KOPT-K1 (cell line): ENCODE measurements around the gene GRID1.
"Not testable (repeated sequence)": the region's sequence is repeated elsewhere in the genome, so short reads cannot be mapped to it uniquely, and the experiment has no call there.

Source experiments
- H3K27ac ChIP-seq: fragments of 200-600 bp; sonication (generic); 2 replicates; pipeline ENCODE4 v1.5.1; 2016; ENCODE audit warnings: antibody characterized with exemption, mild to moderate bottlenecking, low read depth, low read length; ENCODE audit not compliant: poor library complexity, severe bottlenecking
- H3K36me3 ChIP-seq: fragments of 200-600 bp; sonication (generic); 2 replicates; pipeline ENCODE4 v1.5.1; 2017; ENCODE audit warnings: antibody characterized with exemption, mild to moderate bottlenecking, low read length, moderate library complexity; ENCODE audit not compliant: insufficient read depth
- H3K9me3 ChIP-seq: fragments of 200-600 bp; sonication (generic); 2 replicates; pipeline ENCODE4 v1.5.1; 2017; ENCODE audit warnings: antibody characterized with exemption, low read length, mild to moderate bottlenecking; ENCODE audit not compliant: insufficient read depth, poor library complexity, severe bottlenecking

GRID1 gene

DNA sequence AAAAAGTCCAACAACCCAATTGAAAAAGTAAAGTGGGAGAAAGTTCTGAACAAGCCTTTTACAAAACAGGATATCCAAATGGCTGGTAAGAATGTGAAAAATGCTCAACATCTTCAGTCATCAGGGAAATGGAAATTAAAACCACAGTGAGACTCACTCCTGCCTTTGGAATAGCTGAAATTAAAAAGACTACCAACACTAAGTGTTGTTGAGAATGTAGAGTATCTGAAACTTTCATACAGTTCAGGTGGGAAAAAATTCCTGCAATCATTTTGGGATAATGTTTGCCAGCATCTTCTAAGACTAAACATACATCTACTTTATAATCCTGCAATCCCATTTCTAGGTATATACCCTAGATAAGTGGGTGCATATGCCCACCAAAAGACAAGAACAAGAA is 395.1 kb downstream of the GRID1 start:
- H3K36me3 ChIP-seq = no peaks in the 10 kb centered on the region
- H3K27ac ChIP-seq = no peak overlapping the region
- H3K9me3 ChIP-seq = peaks cover 7% of the 10 kb centered on the region

DNA sequence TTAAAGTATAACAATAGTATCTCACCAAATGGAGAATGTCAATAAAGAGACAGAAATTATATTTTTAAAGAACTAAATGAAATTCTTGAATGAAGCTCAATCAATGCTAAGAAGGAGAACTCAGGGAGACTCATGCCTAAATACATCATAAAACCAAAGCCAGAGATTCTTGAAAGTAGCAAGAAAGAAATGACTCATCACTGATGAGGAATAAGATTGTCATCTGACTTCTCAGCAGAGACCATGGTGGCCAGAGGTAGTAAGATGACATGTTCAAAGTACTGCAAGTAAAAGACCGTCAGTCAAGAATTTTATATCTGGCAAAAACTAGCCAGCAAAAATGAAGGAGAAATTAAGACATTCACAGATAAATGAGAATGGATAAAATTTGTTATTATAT is 399.0 kb downstream of the GRID1 start:
- H3K27ac ChIP-seq = no peak overlapping the region
- peaks cover 20% of the 10 kb centered on the region for H3K9me3 ChIP-seq
- no peaks in the 10 kb centered on the region for H3K36me3 ChIP-seq

DNA sequence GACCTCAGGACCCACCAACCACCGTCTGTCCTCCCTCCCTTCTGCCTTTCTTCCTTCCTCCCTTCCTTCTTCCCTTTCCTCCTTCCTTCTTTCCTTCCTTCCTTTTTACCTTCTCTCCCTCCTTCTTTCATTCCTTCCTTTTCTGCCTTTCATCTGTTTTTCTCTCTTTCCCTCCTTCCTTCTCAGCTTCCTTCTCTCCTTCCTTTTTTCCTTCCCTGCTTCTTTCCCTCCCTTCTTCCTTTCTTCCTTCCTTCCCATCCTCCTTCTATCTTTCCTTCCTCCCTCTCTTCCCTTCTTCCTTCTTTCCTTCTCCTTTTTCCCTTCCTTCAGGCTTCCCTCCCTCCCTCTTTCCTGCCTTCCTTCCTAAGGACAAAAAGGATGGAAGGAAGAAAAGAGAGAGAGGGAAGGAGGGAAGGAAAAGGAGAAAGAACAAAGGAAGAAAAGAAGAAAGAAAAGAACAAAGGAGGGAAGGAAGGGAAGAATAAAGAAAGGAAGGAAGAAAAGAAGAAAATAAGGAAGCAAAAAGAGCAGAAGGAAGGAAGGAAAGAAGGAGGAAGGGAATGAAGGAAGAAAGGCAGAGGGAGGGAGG is 405.0 kb downstream of the GRID1 start:
- no peak overlapping the region for H3K27ac ChIP-seq
- peaks cover 13% of the 10 kb centered on the region for H3K9me3 ChIP-seq
- H3K36me3 ChIP-seq = no peaks in the 10 kb centered on the region

DNA sequence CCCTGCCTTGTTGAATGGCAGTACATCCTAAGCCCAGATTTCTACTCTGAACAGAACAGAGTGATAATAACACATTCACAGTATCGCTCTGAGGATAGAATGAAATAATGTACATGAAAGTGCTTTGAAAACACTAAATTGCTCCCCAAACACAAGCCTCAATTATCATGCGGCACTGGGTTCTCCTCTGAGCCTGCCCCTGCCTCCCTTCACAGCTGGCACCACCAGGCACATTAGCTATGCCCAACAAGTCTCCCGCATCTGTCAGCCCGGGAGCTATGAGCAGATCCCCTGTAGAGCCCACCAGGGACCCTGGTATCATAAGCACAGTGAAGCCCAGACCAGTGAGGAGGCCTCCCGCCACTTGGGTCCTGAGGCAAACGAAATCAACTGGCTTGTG is 405.5 kb downstream of the GRID1 start:
- H3K27ac ChIP-seq = no peak overlapping the region
- H3K9me3 ChIP-seq = peaks cover 13% of the 10 kb centered on the region
- H3K36me3 ChIP-seq = no peaks in the 10 kb centered on the region

DNA sequence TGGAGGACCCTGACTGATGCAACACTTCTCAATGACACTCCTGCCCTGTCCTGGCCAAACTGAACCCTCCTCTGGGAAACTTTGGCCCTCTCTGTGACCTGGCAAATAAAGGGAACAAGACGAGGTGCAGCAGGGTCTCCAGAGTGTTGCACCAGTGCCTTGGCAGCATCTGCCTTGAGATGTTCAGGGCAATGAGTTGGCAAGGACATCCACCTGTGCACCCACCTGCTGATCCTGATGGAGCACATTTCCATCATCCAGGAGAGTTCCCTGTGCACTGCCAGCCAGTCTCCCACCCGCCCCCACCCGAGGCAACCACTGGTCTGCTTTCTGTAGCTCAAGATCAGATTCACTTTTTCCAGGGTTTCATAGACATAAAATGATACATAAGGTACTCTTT is 407.4 kb downstream of the GRID1 start:
- Histone ChIP-seq H3K36me3 (no peaks in the 10 kb centered on the region), H3K27ac (no peak overlapping the region), H3K9me3 (peaks cover 12% of the 10 kb centered on the region)

DNA sequence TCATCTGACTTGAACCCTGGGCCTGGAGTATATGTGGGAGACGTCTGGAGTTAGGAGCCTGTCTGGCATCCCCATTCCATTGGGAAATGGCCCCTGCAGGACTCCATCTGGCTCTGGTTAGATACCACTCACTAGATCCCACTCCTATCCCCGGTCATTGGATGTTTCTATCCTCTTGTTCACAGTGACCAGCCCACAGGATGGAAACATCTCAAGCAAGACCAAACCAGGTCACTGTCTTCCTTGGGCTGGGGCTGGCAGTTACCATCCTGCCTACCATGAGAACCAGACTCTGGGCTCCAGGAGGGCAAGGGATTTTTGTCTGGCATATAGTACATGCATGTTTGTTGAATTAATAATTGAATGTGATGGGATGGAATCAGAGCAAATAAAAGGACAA is 415.7 kb downstream of the GRID1 start:
- H3K9me3 ChIP-seq = no peaks in the 10 kb centered on the region
- H3K27ac ChIP-seq = no peak overlapping the region
- H3K36me3 ChIP-seq = no peaks in the 10 kb centered on the region

DNA sequence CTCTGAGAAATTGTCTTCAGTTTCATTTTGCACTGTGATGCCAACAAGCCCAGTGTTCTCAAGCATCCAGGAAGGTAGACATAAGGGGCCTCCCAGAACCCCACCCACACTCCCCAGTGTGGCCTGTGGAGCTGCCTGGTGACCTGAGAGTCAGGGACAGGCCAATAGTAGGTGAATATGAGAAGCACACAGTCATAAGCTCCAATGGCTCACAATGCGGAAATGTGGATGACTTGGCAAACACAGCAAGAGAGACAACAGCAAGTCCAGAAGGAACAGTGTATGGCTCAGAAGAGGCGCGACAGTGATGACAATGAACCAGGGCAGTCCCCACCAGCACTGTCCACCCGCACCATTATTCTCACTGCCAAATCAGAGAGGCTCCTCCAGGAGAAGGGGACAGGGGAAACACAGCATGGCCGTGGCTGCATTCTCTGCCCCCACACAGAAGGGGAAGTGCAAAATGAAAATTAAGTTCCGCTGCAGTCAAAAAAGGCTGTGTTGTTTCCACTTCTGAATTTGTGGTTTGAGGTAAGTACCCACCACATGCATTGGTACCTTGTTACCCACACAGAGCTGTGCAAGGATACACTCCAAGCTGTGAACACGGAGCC is 419.8 kb downstream of the GRID1 start:
- Histone ChIP-seq H3K9me3 (no peaks in the 10 kb centered on the region), H3K27ac (no peak overlapping the region), H3K36me3 (no peaks in the 10 kb centered on the region)

DNA sequence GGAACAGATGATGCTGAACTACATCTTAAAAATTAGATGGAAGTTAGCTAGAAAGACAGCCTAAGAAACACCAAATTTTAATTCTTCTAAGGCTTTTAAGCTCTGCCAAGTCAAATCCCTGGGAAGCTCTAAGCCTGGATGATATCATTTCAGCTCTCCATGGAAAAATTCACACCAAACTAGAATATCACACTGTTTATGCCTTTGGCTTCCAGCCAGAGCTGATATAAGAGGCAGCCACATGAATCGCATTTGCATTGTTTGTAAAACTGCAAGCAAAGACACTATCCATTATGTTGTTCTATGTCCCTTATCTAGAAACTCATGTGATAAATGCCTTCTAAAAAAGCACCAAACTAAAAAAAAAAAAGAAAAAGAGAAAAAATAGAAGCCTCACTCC is 430.4 kb downstream of the GRID1 start:
- no peak overlapping the region for H3K27ac ChIP-seq

DNA sequence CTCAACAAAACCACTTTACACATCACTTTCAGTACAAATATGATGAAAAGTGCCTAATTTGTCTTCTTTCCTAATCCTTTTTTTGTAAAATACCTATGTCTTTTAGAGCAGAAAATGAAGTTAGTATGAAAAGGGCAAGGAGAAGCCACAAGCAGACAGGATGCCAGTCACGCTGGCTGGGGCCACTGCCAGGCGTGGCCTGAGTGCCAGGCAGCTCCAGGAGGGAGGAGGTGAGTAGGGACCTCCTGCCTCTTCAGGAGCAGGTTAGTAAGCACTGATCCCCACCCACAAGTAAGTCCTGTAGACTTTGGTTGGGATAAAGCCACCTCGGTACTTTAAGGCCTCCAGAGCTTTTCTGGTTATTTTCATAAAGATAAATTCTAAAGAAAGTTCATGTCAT is 432.0 kb downstream of the GRID1 start:
- Histone ChIP-seq H3K27ac (no peak overlapping the region), H3K9me3 (no peaks in the 10 kb centered on the region), H3K36me3 (no peaks in the 10 kb centered on the region)

More for the DNA sequence above, 430.4 kb downstream of the GRID1 start:
- Histone ChIP-seq H3K36me3 (no peaks in the 10 kb centered on the region), H3K9me3 (no peaks in the 10 kb centered on the region)

DNA sequence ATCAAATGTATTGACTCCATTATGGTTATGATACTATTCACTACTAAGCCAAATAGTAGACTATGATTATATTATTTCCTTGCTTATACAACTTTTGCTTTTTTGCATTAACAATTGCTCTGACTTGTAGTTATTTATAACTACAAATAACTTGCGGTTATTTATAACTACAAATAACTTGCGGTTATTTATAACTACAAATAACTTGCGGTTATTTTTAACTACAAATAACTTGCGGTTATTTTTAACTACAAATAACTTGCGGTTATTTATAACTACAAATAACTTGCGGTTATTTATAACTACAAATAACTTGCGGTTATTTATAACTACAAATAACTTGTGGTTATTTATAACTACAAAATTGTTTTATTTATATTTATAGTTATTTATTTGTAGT is 436.6 kb downstream of the GRID1 start:
- not testable (repeated sequence) for H3K36me3 ChIP-seq, H3K9me3 ChIP-seq, H3K27ac ChIP-seq

DNA sequence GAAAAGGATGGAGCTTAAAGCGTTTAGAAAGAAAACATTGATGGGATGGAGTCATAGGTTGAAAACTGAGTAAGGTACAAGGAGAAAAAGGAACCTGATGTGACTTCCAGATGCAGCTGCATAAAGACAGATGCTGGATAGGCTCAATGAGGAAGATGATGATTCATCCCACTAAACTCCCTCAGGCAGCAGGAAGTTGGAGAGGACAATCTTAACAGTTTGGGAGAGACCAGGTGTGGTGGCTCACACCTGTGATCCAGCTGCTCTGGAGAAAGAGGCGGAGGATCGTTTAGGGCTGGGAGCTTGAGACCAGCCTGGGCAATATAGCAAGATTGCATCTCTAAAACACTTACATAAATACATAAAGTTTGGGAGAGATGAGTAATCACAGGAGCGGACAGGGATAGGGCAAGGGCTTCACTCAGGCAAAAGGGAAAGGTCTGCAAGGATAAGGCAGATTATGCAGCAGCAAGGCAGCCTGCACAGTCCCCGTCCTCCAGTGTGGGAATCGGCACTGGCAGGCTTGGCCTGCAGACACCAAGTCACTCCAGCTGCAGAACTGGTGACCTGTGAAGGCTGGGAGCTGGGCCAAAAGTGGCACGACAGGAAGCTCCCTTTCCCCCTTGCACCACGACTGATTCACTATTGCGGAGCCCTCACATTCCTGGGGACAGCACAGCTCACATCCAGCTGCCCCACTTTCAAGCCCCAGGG is 438.5 kb downstream of the GRID1 start:
- H3K36me3 ChIP-seq = no peaks in the 10 kb centered on the region
- H3K9me3 ChIP-seq = no peaks in the 10 kb centered on the region
- H3K27ac ChIP-seq = no peak overlapping the region

DNA sequence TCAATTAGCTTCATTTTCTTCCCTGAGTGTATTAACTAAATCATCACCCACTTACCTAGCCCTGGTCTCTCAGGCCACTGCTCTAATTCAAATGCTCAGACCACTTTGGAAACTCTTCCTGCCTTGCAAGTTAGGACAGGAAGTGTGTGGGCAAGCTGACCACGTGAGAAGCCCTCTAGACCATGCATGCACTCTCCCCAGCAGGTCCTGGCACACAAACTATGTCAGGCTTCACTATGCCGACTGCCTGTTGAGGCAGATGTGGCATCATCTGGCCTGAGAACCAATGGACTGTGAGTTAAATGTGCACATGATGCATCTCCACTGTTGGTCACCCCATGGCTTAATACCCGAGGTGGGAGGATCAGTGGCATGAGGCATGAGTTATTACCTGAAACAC is 439.6 kb downstream of the GRID1 start:
- Histone ChIP-seq H3K36me3 (no peaks in the 10 kb centered on the region), H3K9me3 (no peaks in the 10 kb centered on the region), H3K27ac (no peak overlapping the region)

DNA sequence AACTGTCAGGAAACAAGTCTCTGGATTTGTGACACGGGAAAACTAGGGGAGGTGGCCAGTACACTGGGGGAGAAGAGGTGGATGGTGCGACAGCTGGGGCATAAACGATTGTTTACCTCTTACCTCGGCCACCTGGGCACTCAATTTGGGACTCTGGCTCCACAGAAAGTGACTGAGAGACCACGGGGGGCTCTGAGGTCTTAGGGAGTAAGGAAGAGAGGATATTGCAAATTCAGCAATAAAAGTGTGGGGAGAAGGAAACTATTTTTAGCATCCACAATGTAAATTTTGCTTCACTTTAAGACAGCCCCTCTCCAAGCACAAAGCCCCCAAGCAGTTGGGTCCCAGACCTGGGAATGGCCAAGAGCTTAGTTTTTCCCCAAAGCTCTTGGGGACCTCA is 440.5 kb downstream of the GRID1 start:
- Histone ChIP-seq H3K36me3 (no peaks in the 10 kb centered on the region), H3K27ac (no peak overlapping the region), H3K9me3 (no peaks in the 10 kb centered on the region)

DNA sequence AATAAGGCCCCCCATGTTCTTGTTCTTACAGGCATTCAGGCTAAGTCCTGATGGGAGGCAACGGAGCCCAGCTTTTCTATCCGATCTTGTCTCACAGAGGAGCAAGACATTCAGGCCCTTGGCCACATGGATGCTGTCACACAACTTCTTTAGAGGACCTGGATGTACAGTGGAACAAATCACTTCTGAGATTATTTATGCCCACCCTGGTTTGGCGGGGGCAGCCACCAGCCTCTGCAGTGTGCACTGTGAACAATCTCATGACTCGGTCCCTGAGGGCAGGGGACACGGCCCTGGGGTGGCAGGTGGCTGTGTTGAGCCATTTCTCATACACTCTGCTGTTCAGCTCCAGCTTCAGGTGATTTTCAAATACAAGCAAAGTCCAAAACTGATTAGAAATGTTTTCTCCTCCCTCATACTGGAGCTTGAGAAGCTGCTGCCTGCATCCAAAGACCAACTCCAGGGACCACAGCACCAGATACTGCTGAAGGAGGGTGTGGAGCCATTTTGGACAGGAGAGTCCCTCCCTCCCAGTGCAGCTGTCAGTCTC is 441.3 kb downstream of the GRID1 start:
- Histone ChIP-seq H3K27ac (no peak overlapping the region), H3K9me3 (no peaks in the 10 kb centered on the region), H3K36me3 (no peaks in the 10 kb centered on the region)

DNA sequence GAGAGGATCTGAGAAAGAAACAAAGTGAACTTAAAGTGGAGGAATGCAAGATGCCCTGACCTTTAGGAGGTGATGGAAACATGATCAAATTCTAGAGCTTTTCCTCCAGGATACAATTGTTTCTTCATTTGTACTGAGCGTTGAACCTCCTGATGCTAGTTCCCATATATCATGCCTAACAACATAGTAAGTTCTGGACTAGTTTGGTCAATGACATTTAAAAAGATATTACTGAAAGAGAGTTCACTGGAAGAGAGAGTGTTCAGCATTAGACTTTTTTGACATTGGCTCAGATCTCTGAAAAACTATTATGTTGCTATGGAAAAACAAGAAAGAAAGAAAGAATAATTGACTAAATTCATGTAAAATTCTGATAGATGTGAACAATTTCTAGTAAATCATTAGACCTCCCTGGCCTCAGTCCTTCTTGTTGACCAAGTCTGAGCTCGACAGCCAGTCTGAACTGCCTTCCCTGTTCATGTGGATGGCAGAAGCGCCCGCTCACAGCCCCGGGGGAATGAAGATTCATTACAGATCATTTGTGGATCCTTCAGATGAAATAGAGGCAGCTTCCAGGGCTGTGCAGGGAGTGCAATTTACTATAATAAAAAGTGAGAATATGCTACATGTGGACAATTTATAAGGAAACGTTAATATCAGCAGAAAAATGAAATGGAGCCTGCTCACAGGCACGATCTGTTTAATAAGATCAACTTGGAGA is 442.1 kb downstream of the GRID1 start:
- Histone ChIP-seq H3K27ac (no peak overlapping the region), H3K36me3 (no peaks in the 10 kb centered on the region), H3K9me3 (no peaks in the 10 kb centered on the region)
